ENCODE results near the gene WDR20.
"Not testable (repeated sequence)": the region's sequence is repeated elsewhere in the genome, so short reads cannot be mapped to it uniquely, and the experiment has no call there.

GRCh38 chr14:102135456-102135855 is 4.2 kb upstream of the WDR20 start:
- not testable (repeated sequence) for TF ChIP-seq CTCF (conservative IDR thresholded peaks at IDR 0.05; ENCODE audit: low read length); EZH2phosphoT487 (IDR thresholded peaks at IDR 0.05; ENCODE audit: borderline replicate concordance, low read depth, low read length)
